ENCODE data around the gene GRIP1.

Gene GRIP1

DNA sequence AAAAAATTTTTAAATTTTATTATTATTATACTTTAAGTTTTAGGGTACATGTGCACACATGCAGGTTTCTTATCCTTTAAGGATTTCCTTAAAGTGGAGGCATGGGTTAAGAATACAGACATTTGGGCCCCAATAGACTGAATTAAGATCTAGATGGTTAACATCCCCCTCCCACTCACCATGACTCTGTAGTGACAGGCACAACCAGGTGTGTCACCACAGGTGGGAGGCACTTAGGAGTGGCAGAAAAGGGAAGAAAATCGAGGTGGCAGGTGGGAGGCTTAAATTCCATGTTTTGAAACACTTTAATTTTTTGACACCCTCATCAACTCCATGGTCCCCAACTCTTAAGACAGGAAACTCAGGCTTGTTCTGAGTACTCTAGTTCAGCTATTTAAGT is 37.6 kb upstream of the GRIP1 start:
- Histone ChIP-seq H3K27me3 (ENCODE audit: insufficient read depth, insufficient read length) (no peaks in the 10 kb centered on the region), H3K9ac (ENCODE audit: insufficient read length, low read depth) (no peak overlapping the region), H3K9me3 (ENCODE audit: insufficient read depth, low read length) (peaks cover 7% of the 10 kb centered on the region), H3K4me1 (ENCODE audit: insufficient read depth, insufficient read length) (no peaks in the 10 kb centered on the region), H3K36me3 (ENCODE audit: insufficient read depth, insufficient read length, low read length) (no peaks in the 10 kb centered on the region), H3K4me3 (ENCODE audit: insufficient read length, low read depth) (no peak overlapping the region)
- DNase-seq (ENCODE audit: low read depth, low spot score), result no peak
- TF ChIP-seq SUZ12 (IDR thresholded peaks at IDR 0.05; ENCODE audit: extremely low read depth, insufficient read depth, insufficient read length) (no peak), YY1 (IDR thresholded peaks at IDR 0.05; ENCODE audit: insufficient read depth, insufficient read length) (no peak), ZNF274 (IDR thresholded peaks at IDR 0.05; ENCODE audit: low read depth, low read length) (no peak)

GRCh38 chr12:66714709-66715108 is 35.8 kb upstream of the GRIP1 start:
- H3K9ac ChIP-seq (ENCODE audit: insufficient read length, low read depth), result no peak overlapping the region
- no peaks in the 10 kb centered on the region for H3K27me3 ChIP-seq (ENCODE audit: insufficient read depth, insufficient read length)
- no peaks in the 10 kb centered on the region for H3K36me3 ChIP-seq (ENCODE audit: insufficient read depth, insufficient read length, low read length)
- H3K4me1 ChIP-seq (ENCODE audit: insufficient read depth, insufficient read length), result no peaks in the 10 kb centered on the region
- DNase-seq (ENCODE audit: low read depth, low spot score), result no peak
- TF ChIP-seq SUZ12 (IDR thresholded peaks at IDR 0.05; ENCODE audit: extremely low read depth, insufficient read depth, insufficient read length) (no peak), YY1 (IDR thresholded peaks at IDR 0.05; ENCODE audit: insufficient read depth, insufficient read length) (no peak), ZNF274 (IDR thresholded peaks at IDR 0.05; ENCODE audit: low read depth, low read length) (no peak)
- H3K4me3 ChIP-seq (ENCODE audit: insufficient read length, low read depth), result no peak overlapping the region
- peaks cover 7% of the 10 kb centered on the region for H3K9me3 ChIP-seq (ENCODE audit: insufficient read depth, low read length)

DNA sequence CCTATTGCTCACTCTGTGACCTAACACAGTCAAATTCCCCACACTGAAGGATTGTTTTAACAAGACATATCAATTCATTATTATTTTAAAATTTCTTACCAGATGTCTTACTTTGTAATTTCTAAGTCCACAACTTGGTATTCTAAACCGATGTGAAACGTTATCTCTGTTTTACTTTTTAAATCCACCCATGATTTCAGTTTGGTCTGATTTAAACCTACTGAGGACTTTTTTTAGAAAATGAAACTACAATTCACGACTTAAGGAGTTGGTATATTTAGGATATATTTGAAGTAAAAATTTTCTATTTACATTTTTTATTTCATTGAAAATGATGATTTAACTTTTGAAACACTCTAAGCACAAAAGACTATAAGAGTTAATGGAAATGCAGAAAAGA is 35.1 kb upstream of the GRIP1 start:
- Histone ChIP-seq H3K27me3 (ENCODE audit: insufficient read depth, insufficient read length) (no peaks in the 10 kb centered on the region), H3K36me3 (ENCODE audit: insufficient read depth, insufficient read length, low read length) (no peaks in the 10 kb centered on the region), H3K4me3 (ENCODE audit: insufficient read length, low read depth) (no peak overlapping the region), H3K4me1 (ENCODE audit: insufficient read depth, insufficient read length) (no peaks in the 10 kb centered on the region), H3K9me3 (ENCODE audit: insufficient read depth, low read length) (peaks cover 7% of the 10 kb centered on the region), H3K9ac (ENCODE audit: insufficient read length, low read depth) (no peak overlapping the region)
- no peak for TF ChIP-seq ZNF274 (IDR thresholded peaks at IDR 0.05; ENCODE audit: low read depth, low read length)
- TF ChIP-seq YY1 (IDR thresholded peaks at IDR 0.05; ENCODE audit: insufficient read depth, insufficient read length), result no peak
- TF ChIP-seq SUZ12 (IDR thresholded peaks at IDR 0.05; ENCODE audit: extremely low read depth, insufficient read depth, insufficient read length), result no peak
- DNase-seq (ENCODE audit: low read depth, low spot score), result no peak

DNA sequence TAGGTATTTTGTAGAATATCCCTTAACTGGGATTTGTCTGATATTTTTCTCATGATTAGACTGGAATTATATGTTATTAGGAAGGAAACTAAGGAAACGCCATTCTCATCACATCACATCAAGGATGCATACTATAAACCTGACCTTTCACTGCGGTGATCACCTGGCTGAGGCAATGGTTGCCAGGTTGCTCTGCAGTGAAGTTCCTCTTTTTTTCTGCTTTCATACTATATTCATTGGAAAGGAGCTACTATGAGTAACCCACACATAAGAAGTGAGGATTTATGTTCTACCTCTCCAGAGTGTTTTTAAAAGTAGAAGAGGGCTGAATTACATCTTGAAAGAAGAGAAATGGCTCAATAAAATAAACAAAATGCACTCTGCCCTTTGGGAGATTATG is 31.0 kb upstream of the GRIP1 start:
- Histone ChIP-seq H3K36me3 (ENCODE audit: insufficient read depth, insufficient read length, low read length) (no peaks in the 10 kb centered on the region), H3K4me1 (ENCODE audit: insufficient read depth, insufficient read length) (no peaks in the 10 kb centered on the region), H3K9ac (ENCODE audit: insufficient read length, low read depth) (no peak overlapping the region), H3K9me3 (ENCODE audit: insufficient read depth, low read length) (peaks cover under 1% of the 10 kb centered on the region; the same call in 1 of the 2 replicates), H3K27me3 (ENCODE audit: insufficient read depth, insufficient read length) (no peaks in the 10 kb centered on the region), H3K4me3 (ENCODE audit: insufficient read length, low read depth) (no peak overlapping the region)
- DNase-seq (ENCODE audit: low read depth, low spot score), result no peak
- TF ChIP-seq YY1 (IDR thresholded peaks at IDR 0.05; ENCODE audit: insufficient read depth, insufficient read length) (no peak), ZNF274 (IDR thresholded peaks at IDR 0.05; ENCODE audit: low read depth, low read length) (no peak), SUZ12 (IDR thresholded peaks at IDR 0.05; ENCODE audit: extremely low read depth, insufficient read depth, insufficient read length) (no peak)

DNA sequence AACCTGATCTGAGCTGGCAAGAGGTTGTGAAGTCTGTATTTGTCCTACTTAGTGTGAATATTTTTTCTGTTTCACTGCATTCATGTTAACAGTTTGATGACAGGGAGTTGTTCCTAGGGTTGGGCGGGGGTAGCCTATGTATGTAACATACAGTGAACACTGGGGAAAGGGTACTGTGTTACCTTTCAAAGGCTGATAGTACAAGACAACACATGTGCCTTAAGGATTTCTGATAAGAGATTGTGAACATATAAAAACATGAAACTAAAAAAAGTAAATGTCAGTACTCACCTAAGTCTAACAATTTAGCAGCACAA is 30.5 kb upstream of the GRIP1 start:
- H3K4me3 ChIP-seq (ENCODE audit: insufficient read length, low read depth), result no peak overlapping the region
- TF ChIP-seq ZNF274 (IDR thresholded peaks at IDR 0.05; ENCODE audit: low read depth, low read length) (no peak), YY1 (IDR thresholded peaks at IDR 0.05; ENCODE audit: insufficient read depth, insufficient read length) (no peak), SUZ12 (IDR thresholded peaks at IDR 0.05; ENCODE audit: extremely low read depth, insufficient read depth, insufficient read length) (no peak)
- no peak for DNase-seq (ENCODE audit: low read depth, low spot score)
- no peaks in the 10 kb centered on the region for H3K36me3 ChIP-seq (ENCODE audit: insufficient read depth, insufficient read length, low read length)
- H3K27me3 ChIP-seq (ENCODE audit: insufficient read depth, insufficient read length), result no peaks in the 10 kb centered on the region
- no peak overlapping the region for H3K9ac ChIP-seq (ENCODE audit: insufficient read length, low read depth)
- no peaks in the 10 kb centered on the region; the same call in 1 of the 2 replicates for H3K9me3 ChIP-seq (ENCODE audit: insufficient read depth, low read length)
- no peaks in the 10 kb centered on the region for H3K4me1 ChIP-seq (ENCODE audit: insufficient read depth, insufficient read length)

DNA sequence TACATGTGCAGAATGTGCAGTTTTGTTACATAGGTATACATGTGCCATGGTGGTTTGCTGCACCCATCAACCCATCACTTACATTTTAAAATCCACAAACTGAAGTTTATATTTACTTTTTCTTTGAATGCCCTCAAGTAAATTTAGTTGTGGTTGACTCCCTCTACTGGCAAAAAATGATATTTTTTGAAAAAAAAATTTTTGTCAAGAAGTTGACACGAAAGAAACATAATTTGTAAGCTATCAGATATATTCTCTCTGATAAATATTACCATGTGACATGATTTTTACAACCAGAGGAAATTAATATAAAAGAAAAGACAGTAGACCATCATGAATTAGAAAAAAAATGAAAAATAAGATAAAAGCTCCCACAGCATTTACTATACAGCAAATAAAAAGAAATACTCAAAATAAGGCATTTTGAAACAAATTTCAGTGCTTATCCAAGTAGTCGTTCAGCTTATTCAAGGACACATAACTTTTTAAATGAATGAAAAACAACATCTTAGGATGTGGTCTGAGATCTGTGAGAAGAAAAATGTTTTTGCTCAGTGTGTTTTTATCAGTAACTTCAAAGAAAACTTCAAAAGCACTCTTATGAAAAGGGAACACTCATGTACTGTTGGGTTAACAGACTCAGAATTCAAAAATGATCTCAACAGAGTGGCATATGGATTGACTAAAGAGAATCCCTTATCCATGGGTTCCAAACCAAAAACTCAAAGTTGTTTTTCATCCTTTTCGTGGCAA is 30.0 kb upstream of the GRIP1 start:
- no peak overlapping the region for H3K4me3 ChIP-seq (ENCODE audit: insufficient read length, low read depth)
- TF ChIP-seq SUZ12 (IDR thresholded peaks at IDR 0.05; ENCODE audit: extremely low read depth, insufficient read depth, insufficient read length) (no peak), YY1 (IDR thresholded peaks at IDR 0.05; ENCODE audit: insufficient read depth, insufficient read length) (no peak), ZNF274 (IDR thresholded peaks at IDR 0.05; ENCODE audit: low read depth, low read length) (no peak)
- DNase-seq (ENCODE audit: low read depth, low spot score), result no peak
- H3K4me1 ChIP-seq (ENCODE audit: insufficient read depth, insufficient read length), result no peaks in the 10 kb centered on the region
- H3K36me3 ChIP-seq (ENCODE audit: insufficient read depth, insufficient read length, low read length), result no peaks in the 10 kb centered on the region
- H3K9me3 ChIP-seq (ENCODE audit: insufficient read depth, low read length), result no peaks in the 10 kb centered on the region
- no peak overlapping the region for H3K9ac ChIP-seq (ENCODE audit: insufficient read length, low read depth)
- H3K27me3 ChIP-seq (ENCODE audit: insufficient read depth, insufficient read length), result no peaks in the 10 kb centered on the region

DNA sequence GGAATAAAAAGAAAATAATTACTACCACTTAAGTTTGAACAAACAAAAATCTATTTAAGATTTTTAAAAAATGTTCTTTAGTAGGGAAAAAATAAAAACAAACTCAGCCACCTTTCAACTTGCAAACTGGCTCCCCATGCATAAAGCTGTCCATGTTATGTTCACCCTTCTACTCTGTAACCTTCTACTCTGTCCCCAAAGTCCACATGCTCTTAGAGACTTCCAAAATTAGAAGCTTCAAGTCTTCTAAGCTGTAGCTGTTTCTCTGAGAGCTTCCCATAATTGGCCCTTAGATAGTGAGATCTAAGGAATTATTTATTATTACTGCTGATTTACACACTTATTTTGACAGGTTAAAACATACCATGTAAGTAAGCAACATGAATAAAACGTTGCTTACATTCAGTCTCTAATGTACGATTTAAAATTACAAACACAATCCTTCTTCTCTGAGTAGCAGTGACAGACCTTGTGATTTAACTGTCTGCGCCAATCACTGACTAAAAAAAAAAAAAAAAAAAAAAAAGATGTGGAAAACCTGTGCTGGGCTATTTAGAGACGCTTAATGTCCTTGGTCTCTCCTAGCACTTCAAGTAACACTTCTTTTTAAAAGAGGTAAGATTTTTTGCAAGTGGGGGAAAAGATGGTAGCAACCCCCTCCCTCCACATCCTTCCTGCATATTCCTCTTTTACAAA is 28.3 kb upstream of the GRIP1 start:
- no peaks in the 10 kb centered on the region for H3K36me3 ChIP-seq (ENCODE audit: insufficient read depth, insufficient read length, low read length)
- H3K27me3 ChIP-seq (ENCODE audit: insufficient read depth, insufficient read length), result no peaks in the 10 kb centered on the region
- H3K4me1 ChIP-seq (ENCODE audit: insufficient read depth, insufficient read length), result no peaks in the 10 kb centered on the region
- DNase-seq (ENCODE audit: low read depth, low spot score), result no peak
- H3K4me3 ChIP-seq (ENCODE audit: insufficient read length, low read depth), result no peak overlapping the region
- H3K9me3 ChIP-seq (ENCODE audit: insufficient read depth, low read length), result no peaks in the 10 kb centered on the region
- H3K9ac ChIP-seq (ENCODE audit: insufficient read length, low read depth), result no peak overlapping the region
- TF ChIP-seq SUZ12 (IDR thresholded peaks at IDR 0.05; ENCODE audit: extremely low read depth, insufficient read depth, insufficient read length) (no peak), YY1 (IDR thresholded peaks at IDR 0.05; ENCODE audit: insufficient read depth, insufficient read length) (no peak), ZNF274 (IDR thresholded peaks at IDR 0.05; ENCODE audit: low read depth, low read length) (no peak)

Data from NT2/D1 (cell line).